ENCODE data around the gene CDCA7. TPM values are rescaled to one million over a fixed set of nuclear protein-coding genes. Genes with fewer than 3 reads are reported as not detected.

Gene CDCA7
- total RNA-seq, 4 donors from 2014 or later, result 11.1 to 17.3 (median 12.5) TPM

GRCh38 chr2:173395567-173396351 is 41.1 kb downstream of the CDCA7 start:
- H3K4me1 ChIP-seq, result no peaks in the 10 kb centered on the region
- no peak for DNase-seq (ENCODE audit: low spot score in 2 of 2)
- 89% methylated on average over 16 of the region's 16 CpGs for WGBS
- no peaks in the 10 kb centered on the region for H3K9me3 ChIP-seq
- no peak for TF ChIP-seq EP300 (IDR thresholded peaks at IDR 0.05)
- TF ChIP-seq POLR2AphosphoS5 (IDR thresholded peaks at IDR 0.05), result no peak
- no peak for TF ChIP-seq CTCF (IDR thresholded peaks at IDR 0.05)
- no peak for TF ChIP-seq POLR2A (IDR thresholded peaks at IDR 0.05)
- H3K27me3 ChIP-seq, result peaks cover 32% of the 10 kb centered on the region
- no peak overlapping the region for H3K4me3 ChIP-seq
- H3K27ac ChIP-seq, result no peak overlapping the region
- no peaks in the 10 kb centered on the region for H3K36me3 ChIP-seq

DNA sequence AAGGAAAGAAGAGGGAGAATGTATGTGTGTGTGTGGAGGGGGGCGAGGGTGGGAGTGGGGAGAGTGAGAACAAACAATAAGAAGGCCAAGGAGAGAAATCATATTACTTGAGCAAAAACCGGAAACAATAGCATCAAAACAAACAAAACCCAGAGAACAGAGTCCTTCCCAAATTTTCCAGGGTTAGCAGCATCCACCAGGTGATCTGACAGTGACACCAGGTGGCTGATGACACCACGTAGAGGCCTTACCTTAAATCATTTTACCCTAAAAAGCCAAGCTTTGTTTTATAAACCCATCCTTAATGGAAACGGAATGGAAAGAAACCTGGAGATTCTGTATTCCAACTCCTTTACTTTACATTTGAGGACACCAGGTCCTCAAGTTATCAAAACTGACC is 42.9 kb downstream of the CDCA7 start:
- Histone ChIP-seq H3K4me3 (no peak overlapping the region), H3K4me1 (peaks cover 12% of the 10 kb centered on the region), H3K27me3 (peaks cover 42% of the 10 kb centered on the region), H3K36me3 (no peaks in the 10 kb centered on the region), H3K27ac (no peak overlapping the region), H3K9me3 (no peaks in the 10 kb centered on the region)
- 68% methylated on average over 4 of the region's 4 CpGs for WGBS
- TF ChIP-seq CTCF (IDR thresholded peaks at IDR 0.05), result no peak
- no peak for TF ChIP-seq POLR2AphosphoS5 (IDR thresholded peaks at IDR 0.05)
- no peak for DNase-seq (ENCODE audit: low spot score in 2 of 2)

DNA sequence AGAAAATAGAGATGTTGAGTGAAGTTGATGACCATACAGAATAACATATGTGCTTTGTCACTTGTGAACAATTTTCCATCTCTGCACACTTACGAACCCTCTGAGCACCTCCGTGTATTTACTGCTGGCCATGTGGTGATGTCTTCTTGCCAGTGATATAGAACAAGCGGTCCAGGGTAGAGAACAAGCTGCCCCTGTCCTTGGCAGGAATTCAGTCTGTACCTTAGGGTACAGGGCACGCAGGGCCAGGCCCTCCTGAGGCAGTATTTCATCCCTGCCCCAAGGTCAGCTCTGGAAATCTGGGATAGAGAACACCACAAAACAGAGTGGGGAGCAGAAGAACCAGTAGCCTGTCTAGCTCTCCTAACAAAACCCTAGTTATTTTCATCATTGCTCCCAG is 44.6 kb downstream of the CDCA7 start:
- H3K36me3 ChIP-seq, result no peaks in the 10 kb centered on the region
- 88% methylated on average over 4 of the region's 4 CpGs for WGBS
- no peak overlapping the region for H3K4me3 ChIP-seq
- H3K4me1 ChIP-seq, result peaks cover 15% of the 10 kb centered on the region
- no peak for TF ChIP-seq POLR2AphosphoS5 (IDR thresholded peaks at IDR 0.05)
- TF ChIP-seq CTCF (IDR thresholded peaks at IDR 0.05), result no peak
- TF ChIP-seq POLR2A (IDR thresholded peaks at IDR 0.05), result no peak
- no peak for TF ChIP-seq EP300 (IDR thresholded peaks at IDR 0.05)
- DNase-seq (ENCODE audit: low spot score in 2 of 2), result no peak
- H3K9me3 ChIP-seq, result no peaks in the 10 kb centered on the region
- H3K27me3 ChIP-seq, result peaks cover 56% of the 10 kb centered on the region
- H3K27ac ChIP-seq, result no peak overlapping the region

DNA sequence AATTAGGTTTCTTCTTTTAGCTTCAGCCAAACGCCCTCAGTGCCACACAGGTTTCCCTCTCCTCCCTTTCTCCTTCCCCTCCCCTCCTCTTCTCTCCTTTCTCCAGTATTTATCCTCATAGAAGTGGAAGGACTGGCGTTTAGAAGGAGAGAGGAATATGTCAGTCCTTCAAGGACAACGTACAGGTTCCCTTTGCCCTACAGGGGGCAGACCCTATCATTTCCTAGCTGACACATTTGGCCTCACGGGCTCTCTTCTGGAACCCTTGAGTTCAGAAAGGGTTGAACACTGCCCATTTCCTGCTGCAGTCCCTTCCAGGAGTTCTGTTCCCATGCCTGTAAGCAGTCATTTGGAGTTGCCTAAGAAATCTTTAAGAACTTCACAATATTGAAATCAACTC is 46.1 kb downstream of the CDCA7 start:
- Histone ChIP-seq H3K36me3 (no peaks in the 10 kb centered on the region), H3K4me1 (peaks cover 15% of the 10 kb centered on the region), H3K27me3 (peaks cover 60% of the 10 kb centered on the region), H3K9me3 (no peaks in the 10 kb centered on the region), H3K4me3 (no peak overlapping the region), H3K27ac (no peak overlapping the region)
- no peak for DNase-seq (ENCODE audit: low spot score in 2 of 2)
- 52% methylated on average over 4 of the region's 4 CpGs for WGBS
- TF ChIP-seq POLR2AphosphoS5 (IDR thresholded peaks at IDR 0.05), result no peak
- TF ChIP-seq CTCF (IDR thresholded peaks at IDR 0.05), result no peak
- no peak for TF ChIP-seq POLR2A (IDR thresholded peaks at IDR 0.05)
- no peak for TF ChIP-seq EP300 (IDR thresholded peaks at IDR 0.05)

- H3K9me3 ChIP-seq, result no peaks in the 10 kb centered on the region
- DNase-seq (ENCODE audit: low spot score in 2 of 2), result no peak
- H3K4me3 ChIP-seq, result peak overlapping the region; percentile 19
- 11% methylated on average over 7 of the region's 7 CpGs for WGBS
- no peaks in the 10 kb centered on the region for H3K36me3 ChIP-seq
- H3K27me3 ChIP-seq, result peaks cover 55% of the 10 kb centered on the region
- peaks cover 15% of the 10 kb centered on the region for H3K4me1 ChIP-seq
- H3K27ac ChIP-seq, result no peak overlapping the region
- TF ChIP-seq CTCF (IDR thresholded peaks at IDR 0.05) (no peak), POLR2AphosphoS5 (IDR thresholded peaks at IDR 0.05) (no peak), POLR2A (IDR thresholded peaks at IDR 0.05) (no peak), EP300 (IDR thresholded peaks at IDR 0.05) (no peak)
Measured at GRCh38 chr2:173401716-173402326, 47.1 kb downstream of the CDCA7 start.

Measured in suprapubic skin (tissue), 4 donors.